ENCODE measurements around the gene CDC14A.

The CDC14A gene

GRCh38 chr1:100308777-100309176 lies 43.5 kb upstream of the CDC14A start:
- TF ChIP-seq, protein P1, sequence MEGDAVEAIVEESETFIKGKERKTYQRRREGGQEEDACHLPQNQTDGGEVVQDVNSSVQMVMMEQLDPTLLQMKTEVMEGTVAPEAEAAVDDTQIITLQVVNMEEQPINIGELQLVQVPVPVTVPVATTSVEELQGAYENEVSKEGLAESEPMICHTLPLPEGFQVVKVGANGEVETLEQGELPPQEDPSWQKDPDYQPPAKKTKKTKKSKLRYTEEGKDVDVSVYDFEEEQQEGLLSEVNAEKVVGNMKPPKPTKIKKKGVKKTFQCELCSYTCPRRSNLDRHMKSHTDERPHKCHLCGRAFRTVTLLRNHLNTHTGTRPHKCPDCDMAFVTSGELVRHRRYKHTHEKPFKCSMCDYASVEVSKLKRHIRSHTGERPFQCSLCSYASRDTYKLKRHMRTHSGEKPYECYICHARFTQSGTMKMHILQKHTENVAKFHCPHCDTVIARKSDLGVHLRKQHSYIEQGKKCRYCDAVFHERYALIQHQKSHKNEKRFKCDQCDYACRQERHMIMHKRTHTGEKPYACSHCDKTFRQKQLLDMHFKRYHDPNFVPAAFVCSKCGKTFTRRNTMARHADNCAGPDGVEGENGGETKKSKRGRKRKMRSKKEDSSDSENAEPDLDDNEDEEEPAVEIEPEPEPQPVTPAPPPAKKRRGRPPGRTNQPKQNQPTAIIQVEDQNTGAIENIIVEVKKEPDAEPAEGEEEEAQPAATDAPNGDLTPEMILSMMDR (conservative IDR thresholded peaks at IDR 0.05; ENCODE audit: low read depth, low read length), result no peak
- DNase-seq (ENCODE audit: low read depth), result peak; percentile 35
- no peak overlapping the region for H3K4me3 ChIP-seq (ENCODE audit: low read depth, low read length)

GRCh38 chr1:100309863-100310262 lies 42.4 kb upstream of the CDC14A start:
- H3K4me3 ChIP-seq (ENCODE audit: low read depth, low read length), result no peak overlapping the region
- TF ChIP-seq, protein P1 (conservative IDR thresholded peaks at IDR 0.05; ENCODE audit: low read depth, low read length), result no peak
- DNase-seq (ENCODE audit: low read depth), result no peak

GRCh38 chr1:100313382-100313781 lies 38.9 kb upstream of the CDC14A start:
- no peak for DNase-seq (ENCODE audit: low read depth)
- H3K4me3 ChIP-seq (ENCODE audit: low read depth, low read length), result no peak overlapping the region
- TF ChIP-seq, protein P1 (conservative IDR thresholded peaks at IDR 0.05; ENCODE audit: low read depth, low read length), result no peak

DNA sequence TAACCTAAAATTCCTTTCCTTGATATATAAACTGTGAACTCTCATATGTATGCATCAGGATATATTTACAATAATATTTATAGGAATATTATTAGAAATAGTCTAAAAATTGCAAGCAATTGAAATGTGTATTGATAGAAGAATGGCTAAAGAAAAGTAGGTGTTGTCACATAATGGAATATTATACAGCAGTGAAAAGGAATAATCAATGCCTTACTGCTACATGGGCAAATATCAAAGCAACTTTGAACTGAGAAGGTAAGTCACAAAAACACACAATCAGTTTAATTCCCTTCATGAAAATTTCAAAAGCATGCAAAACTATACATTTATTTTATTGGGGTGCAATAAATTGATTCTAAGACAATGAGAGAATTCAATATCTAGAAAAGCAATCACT lies 35.7 kb upstream of the CDC14A start:
- TF ChIP-seq, protein P1 (conservative IDR thresholded peaks at IDR 0.05; ENCODE audit: low read depth, low read length), result no peak
- no peak overlapping the region for H3K4me3 ChIP-seq (ENCODE audit: low read depth, low read length)
- no peak for DNase-seq (ENCODE audit: low read depth)

DNA sequence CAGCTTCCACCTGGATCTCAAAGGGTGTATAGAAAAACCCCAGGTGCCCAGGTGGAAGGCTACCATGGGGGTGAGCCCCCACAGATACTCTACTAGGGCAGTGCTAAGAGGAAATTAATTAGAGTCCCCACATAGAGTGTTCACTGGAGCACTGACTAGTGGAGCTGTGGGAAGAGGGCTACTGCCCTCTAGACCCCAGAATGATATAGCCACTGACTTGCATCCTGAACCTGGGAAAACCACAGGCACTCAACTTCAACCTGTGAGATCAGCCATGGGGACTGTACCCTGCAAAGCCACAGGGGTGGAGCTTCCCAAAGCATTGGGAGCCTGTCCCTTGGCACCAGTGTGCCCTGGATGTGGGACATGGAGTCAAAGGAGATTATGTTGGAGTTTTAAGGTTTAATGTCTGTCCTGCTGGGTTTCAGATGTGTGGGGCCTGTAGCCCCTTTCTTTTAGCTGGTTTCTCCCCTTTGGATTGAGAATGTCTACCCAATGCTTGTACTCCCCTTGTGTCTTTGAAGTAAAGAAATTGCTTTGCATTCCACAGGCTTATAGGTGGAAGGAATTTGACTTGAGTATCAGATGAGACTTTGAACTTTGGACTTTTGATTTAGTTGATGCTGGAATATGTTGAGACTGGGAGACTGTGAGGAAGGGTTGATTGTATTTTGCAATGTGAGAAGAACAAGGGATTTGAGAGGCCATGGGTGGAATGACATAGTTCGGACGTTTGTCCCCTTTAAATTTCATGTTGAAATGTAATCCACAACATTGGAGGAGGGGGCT lies 31.8 kb upstream of the CDC14A start:
- TF ChIP-seq, protein P1 (conservative IDR thresholded peaks at IDR 0.05; ENCODE audit: low read depth, low read length), result no peak
- no peak for DNase-seq (ENCODE audit: low read depth)
- no peak overlapping the region for H3K4me3 ChIP-seq (ENCODE audit: low read depth, low read length)

- TF ChIP-seq, protein P1 (conservative IDR thresholded peaks at IDR 0.05; ENCODE audit: low read depth, low read length), result no peak
These were observed 31.2 kb upstream of the CDC14A start for GRCh38 chr1:100321100-100321493.

DNA sequence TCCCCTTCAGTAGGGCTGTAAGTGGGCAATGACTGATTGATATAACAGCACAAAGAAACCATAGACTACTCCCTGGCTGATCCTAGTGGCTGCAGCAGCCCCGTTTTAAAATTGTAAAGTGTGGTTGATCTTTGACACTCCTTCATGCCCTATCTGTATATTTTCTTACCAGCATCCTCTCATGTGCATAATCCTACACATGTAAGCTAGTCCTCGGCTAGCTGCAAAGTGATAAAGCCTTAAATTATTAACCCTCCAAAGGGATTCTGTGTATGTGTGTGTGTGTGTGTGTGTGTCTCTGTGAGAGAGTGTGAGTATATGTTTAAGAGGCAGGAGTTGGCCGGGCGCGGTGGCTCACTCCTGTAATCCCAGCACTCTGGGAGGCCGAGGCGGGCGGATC lies 30.8 kb upstream of the CDC14A start:
- H3K4me3 ChIP-seq (ENCODE audit: low read depth, low read length), result no peak overlapping the region
- TF ChIP-seq, protein P1 (conservative IDR thresholded peaks at IDR 0.05; ENCODE audit: low read depth, low read length), result no peak
- DNase-seq (ENCODE audit: low read depth), result no peak

More at GRCh38 chr1:100321100-100321493, 31.2 kb upstream of the CDC14A start:
- no peak for DNase-seq (ENCODE audit: low read depth)
- H3K4me3 ChIP-seq (ENCODE audit: low read depth, low read length), result no peak overlapping the region
